ENCODE measurements around the gene ATPAF1. TPM values are rescaled to one million over a fixed set of nuclear protein-coding genes. Genes with fewer than 3 reads are reported as not detected.

The ATPAF1 gene
- total RNA-seq, 1 donor from 2014 or later, result 19.3 TPM

- no peak overlapping the region for H3K4me3 Mint-ChIP-seq (ENCODE audit: unreplicated experiment)
- Histone ChIP-seq H3K9me3 (ENCODE audit: insufficient read depth, low read depth, low read length) (no peaks in the 10 kb centered on the region), H3K79me2 (ENCODE audit: insufficient read depth, low read length) (no peaks in the 10 kb centered on the region), H2AFZ (ENCODE audit: low read depth, low read length) (no peak overlapping the region), H3K27me3 (ENCODE audit: insufficient read depth, low read length) (no peaks in the 10 kb centered on the region), H3K27ac (ENCODE audit: low read depth, low read length) (no peak overlapping the region), H4K20me1 (ENCODE audit: insufficient read depth, low read length) (no peaks in the 10 kb centered on the region), H3K36me3 (ENCODE audit: insufficient read depth, low read length) (peaks cover 7% of the 10 kb centered on the region), H3K4me3 (ENCODE audit: insufficient read depth, low read depth, low read length) (no peak overlapping the region), H3K4me1 (ENCODE audit: insufficient read depth, low read length) (no peaks in the 10 kb centered on the region), H3K4me2 (ENCODE audit: low read length) (no peak overlapping the region), H3K9ac (ENCODE audit: low read length) (no peak overlapping the region)
- no peak for FAIRE-seq
- no peak for DNase-seq (ENCODE audit: low read depth)
- TF ChIP-seq CTCF (IDR thresholded peaks at IDR 0.05; ENCODE audit: insufficient read depth, low read depth, low read length) (no peak), EZH2 (IDR thresholded peaks at IDR 0.05; ENCODE audit: insufficient read depth, low read length) (no peak)
- no peaks in the 10 kb centered on the region for H3K27me3 Mint-ChIP-seq (ENCODE audit: low read depth, unreplicated experiment)
- H3K27ac Mint-ChIP-seq (ENCODE audit: unreplicated experiment), result no peak overlapping the region
- H3K36me3 Mint-ChIP-seq (ENCODE audit: low read depth, unreplicated experiment), result peaks cover 37% of the 10 kb centered on the region
- peaks cover 8% of the 10 kb centered on the region for H3K4me1 Mint-ChIP-seq (ENCODE audit: low read depth, unreplicated experiment)
- H3K9me3 Mint-ChIP-seq (ENCODE audit: unreplicated experiment), result no peaks in the 10 kb centered on the region
These were observed 85.2 kb downstream of the ATPAF1 start for GRCh38 chr1:46582972-46583371.

Other genes with a start within 250 kb of the ATPAF1 start
- 0.07 and 0.29 TPM in 2 replicates for gene DMBX1, start 178.5 kb downstream of the ATPAF1 start, total RNA-seq
- not detected in 2 replicates for gene KNCN, start 116.7 kb downstream of the ATPAF1 start, total RNA-seq
- gene MKNK1, start 64.1 kb downstream of the ATPAF1 start, total RNA-seq, result 22.8 and 26.9 TPM in 2 replicates
- gene MOB3C, start 51.6 kb downstream of the ATPAF1 start, total RNA-seq, result 4.8 and 5.5 TPM in 2 replicates
- not detected in 2 replicates for gene TEX38, start 3.5 kb upstream of the ATPAF1 start, total RNA-seq
- gene EFCAB14, start 50.8 kb upstream of the ATPAF1 start, total RNA-seq, result 47.3 and 50.7 TPM in 2 replicates
- not detected in 2 replicates for gene CYP4B1, start 130.7 kb upstream of the ATPAF1 start, total RNA-seq